ENCODE measurements around the gene ZEB1.
"Not testable (repeated sequence)": the region's sequence is repeated elsewhere in the genome, so short reads cannot be mapped to it uniquely, and the experiment has no call there.

The ZEB1 gene

DNA sequence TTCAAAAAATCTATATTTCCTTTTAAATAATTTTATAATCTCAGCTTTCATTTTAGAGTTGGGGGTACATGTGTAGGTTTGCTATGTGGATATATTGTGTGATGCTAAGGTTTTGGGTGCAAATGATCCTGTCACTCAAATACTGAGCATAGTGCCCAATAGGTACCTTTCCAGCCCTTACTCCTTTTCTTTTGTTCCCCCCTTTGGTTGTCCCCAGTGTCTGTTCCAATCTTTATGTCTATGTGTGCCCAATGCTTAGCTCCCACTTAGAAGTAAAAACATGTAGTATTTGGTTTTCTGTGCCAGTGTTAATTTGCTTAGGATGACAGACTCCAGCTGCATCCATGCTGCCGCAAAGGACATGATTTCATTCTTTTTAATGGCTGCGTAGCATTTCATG lies 103.6 kb downstream of the ZEB1 start:
- no peak for DNase-seq (ENCODE audit: low spot score)

DNA sequence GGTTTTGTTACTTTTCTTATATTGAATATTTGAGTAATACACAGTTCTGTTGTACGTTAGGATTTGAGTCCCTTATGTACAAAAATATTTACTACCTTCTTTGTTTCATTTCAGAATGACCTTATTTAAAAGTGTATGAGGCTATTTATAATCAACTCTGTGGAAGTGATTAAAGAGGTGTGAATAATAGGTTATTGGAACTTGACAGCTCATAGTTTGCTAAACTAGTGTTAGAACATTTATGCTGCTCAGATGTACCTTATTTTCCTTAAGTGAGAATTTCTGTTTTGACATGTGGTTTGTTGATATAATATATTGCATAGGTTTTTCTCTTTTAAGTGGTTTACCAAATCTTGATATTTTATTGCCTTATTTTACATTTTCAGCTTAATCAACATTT lies 105.5 kb downstream of the ZEB1 start:
- DNase-seq (ENCODE audit: low spot score) = no peak

- no peak for DNase-seq (ENCODE audit: low spot score)
Observed at GRCh38 chr10:31426401-31426800, 107.4 kb downstream of the ZEB1 start.

DNA sequence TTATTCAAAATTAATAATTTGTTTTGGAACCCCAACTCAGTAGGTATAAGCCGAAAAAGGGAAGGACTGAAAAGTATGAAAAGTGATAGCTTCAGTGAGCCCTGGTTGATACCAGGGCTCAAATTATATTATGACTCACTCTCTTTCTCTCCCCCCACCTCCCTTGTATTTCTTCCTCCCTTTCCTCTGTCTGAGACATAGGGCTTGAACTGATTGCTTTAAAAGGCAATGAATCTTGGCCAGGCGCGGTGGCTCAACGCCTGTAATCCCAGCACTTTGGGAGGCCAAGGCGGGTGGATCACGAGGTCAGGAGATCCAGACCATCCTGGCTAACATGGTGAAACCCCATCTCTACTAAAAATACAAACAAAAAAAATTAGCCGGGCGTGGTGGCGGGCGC lies 108.3 kb downstream of the ZEB1 start:
- not testable (repeated sequence) for DNase-seq (ENCODE audit: low spot score)

GRCh38 chr10:31428499-31428898 lies 109.5 kb downstream of the ZEB1 start:
- not testable (repeated sequence) for DNase-seq (ENCODE audit: low spot score)

- no peak for DNase-seq (ENCODE audit: low spot score)
Observed at GRCh38 chr10:31431021-31431420, 112.0 kb downstream of the ZEB1 start.

DNA sequence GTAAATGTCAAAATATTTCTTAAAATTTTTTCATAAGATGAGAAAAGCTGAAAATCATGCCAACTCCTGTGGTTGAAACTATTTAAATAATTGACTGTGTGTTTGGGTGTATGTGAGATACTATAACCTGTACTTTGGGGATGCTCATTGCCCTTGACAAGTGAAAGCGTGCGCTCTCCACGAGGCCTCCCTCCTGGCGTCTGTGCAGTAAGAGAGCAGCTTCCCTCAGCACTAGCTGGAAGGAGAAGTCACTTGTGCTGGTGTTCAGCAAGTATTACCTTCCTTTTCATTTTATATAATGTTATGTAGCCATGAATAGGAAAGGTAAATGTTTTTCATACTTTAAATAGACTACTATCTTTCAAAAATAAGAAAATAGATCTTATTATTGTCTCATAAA lies 118.9 kb downstream of the ZEB1 start:
- no peak for DNase-seq (ENCODE audit: low spot score)

GRCh38 chr10:31451766-31452165 lies 132.8 kb downstream of the ZEB1 start:
- no peak for DNase-seq (ENCODE audit: low spot score)

DNA sequence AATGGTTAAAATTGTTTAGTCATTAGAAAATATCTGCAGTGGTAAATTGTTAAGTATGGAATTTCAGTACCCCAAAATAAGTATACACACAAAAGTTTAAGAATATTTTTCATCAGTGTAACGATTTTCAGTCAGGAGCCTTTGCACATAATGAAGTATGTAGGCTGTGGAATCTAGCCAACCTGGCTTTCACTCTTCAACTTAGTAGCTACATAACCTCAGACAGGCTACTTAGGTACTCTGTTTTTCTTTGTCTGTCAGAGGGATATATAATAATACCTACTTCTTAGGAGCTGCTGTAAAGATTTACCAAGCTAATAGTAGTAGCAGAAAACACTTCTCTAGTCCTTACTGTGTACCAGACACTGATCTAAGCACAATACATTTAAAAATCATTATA lies 137.5 kb downstream of the ZEB1 start:
- no peak for DNase-seq (ENCODE audit: low spot score)

DNA sequence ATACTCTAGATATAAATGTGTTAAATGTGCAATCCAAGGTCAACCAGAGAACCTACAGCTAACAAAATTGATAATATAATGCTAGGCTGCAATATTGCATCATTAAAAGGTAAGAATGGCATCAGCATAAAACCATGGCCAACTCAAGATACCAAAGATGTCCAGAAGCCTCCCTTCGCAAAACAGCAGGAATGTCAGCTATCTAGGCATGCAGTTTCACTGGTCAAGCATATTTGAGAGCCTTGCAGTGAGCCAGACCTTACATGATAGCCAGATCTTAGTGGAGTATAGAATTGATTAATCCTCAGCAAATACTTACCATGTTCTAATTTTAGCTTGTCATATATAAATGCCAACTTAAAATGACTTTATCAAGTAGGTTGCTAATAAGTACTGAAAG lies 138.8 kb downstream of the ZEB1 start:
- DNase-seq (ENCODE audit: low spot score) = no peak

- no peak for DNase-seq (ENCODE audit: low spot score)
Observed at GRCh38 chr10:31458974-31459373, 140.0 kb downstream of the ZEB1 start.

DNA sequence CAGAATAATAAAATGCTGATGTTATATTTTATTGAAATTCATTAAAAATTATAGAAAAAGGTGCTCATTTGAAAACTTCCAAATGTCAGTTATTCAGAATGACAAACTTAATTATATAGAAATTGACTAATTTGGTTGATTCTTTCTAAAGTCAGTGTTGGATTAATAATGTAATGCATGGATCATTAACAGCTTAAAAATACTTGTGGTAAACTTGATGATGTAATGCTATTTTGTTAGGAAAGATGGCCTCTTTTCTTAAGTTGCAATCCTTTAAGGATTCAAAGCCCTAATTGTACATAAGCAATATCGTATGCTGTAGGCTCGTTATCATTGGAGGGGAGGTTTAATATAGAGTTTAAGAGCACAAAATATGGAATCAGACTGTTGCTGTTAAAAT lies 141.2 kb downstream of the ZEB1 start:
- no peak for DNase-seq (ENCODE audit: low spot score)

GRCh38 chr10:31464552-31464951 lies 145.5 kb downstream of the ZEB1 start:
- DNase-seq (ENCODE audit: low spot score) = no peak

DNA sequence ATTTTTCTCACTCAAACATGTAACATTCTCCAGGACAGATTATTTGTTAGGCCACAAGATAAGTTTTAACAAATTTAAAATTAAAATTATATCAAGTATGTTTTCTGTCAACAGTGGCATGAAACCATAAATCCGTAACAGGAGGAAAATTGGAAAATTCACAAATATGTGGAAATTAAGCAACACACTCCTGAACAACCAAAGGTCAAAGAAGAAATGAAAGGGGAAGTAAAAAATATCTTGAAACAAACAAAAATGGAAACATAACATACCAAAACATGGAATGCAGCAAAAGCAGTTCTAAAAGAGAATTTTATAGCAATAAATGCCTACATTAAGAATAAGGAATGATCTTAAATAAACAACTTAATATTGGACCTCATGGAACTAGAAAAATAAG lies 147.3 kb downstream of the ZEB1 start:
- DNase-seq (ENCODE audit: low spot score) = no peak

- DNase-seq (ENCODE audit: low spot score) = peak; percentile 39
Observed at GRCh38 chr10:31467791-31468535, 148.9 kb downstream of the ZEB1 start.

GRCh38 chr10:31468536-31468859 lies 149.5 kb downstream of the ZEB1 start:
- DNase-seq (ENCODE audit: low spot score) = no peak

DNA sequence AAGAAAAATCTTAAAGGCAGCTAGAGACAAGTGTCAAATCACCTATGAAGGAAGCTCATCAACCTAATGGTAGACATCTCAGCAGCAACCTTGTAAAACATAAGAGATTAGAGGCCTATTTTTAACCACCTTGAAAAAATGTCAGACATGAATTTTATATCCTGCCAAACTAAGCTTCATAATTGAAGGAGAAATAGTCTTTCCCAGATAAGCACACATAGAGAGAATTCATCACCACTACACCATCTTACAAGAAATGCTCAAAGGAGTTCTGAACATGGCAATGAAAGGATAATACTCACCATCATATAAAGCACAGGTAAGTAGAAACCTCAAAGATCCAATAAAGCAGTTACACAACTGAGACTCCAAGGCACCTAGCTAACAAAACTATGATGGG lies 156.5 kb downstream of the ZEB1 start:
- DNase-seq (ENCODE audit: low spot score) = no peak

DNA sequence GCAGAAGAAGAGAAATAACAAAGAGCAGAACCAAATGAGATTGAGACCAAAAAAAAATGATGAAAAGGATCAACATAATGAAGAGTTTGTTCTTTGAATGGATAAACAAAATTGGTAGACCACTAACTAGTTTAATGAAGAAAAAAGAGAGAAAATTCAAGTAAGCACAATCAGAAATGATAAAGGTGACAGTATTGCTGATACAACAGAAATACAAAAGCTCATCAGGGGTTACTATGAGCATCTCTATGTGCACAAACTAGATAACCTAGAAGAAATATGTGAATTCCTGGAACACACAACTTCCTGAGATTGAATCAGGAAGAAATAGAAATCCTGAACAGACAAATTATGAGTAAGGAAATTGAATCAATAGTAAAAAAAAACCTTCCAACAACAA lies 157.1 kb downstream of the ZEB1 start:
- DNase-seq (ENCODE audit: low spot score) = no peak

GRCh38 chr10:31477584-31477983 lies 158.6 kb downstream of the ZEB1 start:
- no peak for DNase-seq (ENCODE audit: low spot score)

DNA sequence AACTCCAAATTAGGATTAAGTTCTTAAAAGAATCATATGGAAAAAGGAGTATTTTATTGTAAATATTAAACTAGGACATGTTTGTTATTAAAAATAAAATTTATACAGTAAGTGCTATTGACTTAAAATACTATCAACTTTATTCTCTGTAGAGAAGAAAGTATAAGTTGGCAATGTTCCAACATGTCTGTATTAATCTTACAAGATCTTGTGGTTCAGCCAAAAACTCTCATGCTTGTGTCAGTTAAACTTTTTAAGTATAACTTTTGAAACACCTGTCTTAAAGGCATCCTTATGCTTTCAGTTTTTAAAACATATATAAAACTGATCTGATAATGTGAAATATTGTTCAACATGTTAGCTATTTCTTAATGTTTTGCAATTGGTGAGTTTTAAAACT lies 160.7 kb downstream of the ZEB1 start:
- DNase-seq (ENCODE audit: low spot score) = no peak

GRCh38 chr10:31483546-31483945 lies 164.5 kb downstream of the ZEB1 start:
- DNase-seq (ENCODE audit: low spot score) = no peak

DNA sequence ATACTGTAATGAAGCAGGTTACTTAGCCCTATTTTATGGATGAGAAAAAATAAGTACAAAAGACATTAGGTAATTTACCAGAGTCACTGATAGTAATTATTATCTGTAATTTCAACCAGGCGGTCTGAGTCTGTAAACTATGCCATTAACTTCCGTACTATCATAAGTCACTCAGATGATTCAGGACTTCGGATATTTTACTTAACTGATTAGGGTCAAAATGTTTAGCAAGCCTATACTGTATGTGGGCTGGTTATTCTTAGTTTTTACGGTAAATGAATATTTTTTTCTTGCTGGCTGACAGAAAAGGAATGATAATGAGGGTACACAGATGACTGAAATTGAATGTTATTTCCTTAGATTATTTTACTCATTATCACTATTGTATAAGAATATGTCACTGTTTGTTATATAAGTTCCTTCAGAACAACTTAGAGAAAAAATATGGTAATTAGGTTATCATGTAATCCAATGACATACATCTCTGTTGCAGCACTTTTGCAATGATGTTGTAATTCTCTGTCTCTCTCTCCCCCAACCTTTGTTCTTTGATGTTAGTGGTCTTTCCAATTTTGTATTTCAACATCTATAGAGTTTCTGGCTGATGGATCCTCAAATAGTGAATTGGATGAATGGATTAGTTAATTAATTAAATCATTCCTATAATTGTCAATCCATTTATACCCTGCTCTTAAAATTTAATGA lies 165.6 kb downstream of the ZEB1 start:
- no peak for DNase-seq (ENCODE audit: low spot score)

GRCh38 chr10:31490858-31491504 lies 172.0 kb downstream of the ZEB1 start:
- no peak for DNase-seq (ENCODE audit: low spot score)

- DNase-seq (ENCODE audit: low spot score) = no peak
Observed at GRCh38 chr10:31507427-31507826, 188.4 kb downstream of the ZEB1 start.
